NCI-H1048 (cell line): ENCODE data around the gene TRDN.
"Not testable (repeated sequence)": the region's sequence is repeated elsewhere in the genome, so short reads cannot be mapped to it uniquely, and the experiment has no call there.

Experiments
- DNase-seq: peaks from one replicate; lab custom pipeline; 2025; lab: John Stamatoyannopoulos, UW

The TRDN gene

DNA sequence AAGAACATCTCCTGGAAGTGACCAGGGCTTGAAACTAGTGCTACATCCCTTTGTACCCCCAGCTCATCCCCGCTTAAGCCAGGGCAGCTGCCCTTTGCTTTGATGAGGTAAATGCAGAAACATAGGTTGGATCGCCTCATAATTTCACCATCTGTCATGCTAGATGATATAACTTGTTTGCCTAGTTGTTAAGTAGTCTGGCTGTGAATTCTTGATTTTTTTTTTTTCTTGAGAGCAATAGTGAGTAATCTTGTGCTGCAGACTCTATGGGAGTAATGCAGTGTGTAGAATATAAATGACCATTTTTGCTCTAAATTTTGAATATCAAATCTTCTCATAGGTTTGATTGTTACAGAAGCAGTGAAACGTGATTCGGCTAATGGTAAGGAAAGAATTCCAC lies 4.1 kb downstream of the TRDN start:
- no peak for DNase-seq

- DNase-seq: no peak
Observed at GRCh38 chr6:123629258-123629941, 7.3 kb downstream of the TRDN start.

GRCh38 chr6:123625696-123626095 lies 11.1 kb downstream of the TRDN start:
- DNase-seq: no peak

DNA sequence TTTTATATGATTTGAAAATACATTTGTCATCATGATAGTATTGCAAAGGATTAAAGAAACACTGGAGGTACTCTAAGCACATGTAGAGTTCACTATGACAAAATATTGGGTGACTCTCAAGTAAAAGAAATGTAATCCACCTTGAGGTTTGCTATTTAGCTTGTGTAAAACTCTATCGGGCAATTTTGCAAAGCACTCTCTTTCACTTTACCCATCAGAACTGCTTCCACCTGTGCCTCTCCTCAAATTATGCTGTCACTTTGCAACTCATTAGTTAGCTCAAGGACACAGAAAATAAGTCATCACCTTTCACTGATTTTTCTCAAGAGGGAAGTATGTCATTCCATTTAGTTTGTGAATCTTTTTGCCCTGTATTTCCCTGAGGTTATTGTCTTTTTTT lies 14.0 kb downstream of the TRDN start:
- DNase-seq: no peak

DNA sequence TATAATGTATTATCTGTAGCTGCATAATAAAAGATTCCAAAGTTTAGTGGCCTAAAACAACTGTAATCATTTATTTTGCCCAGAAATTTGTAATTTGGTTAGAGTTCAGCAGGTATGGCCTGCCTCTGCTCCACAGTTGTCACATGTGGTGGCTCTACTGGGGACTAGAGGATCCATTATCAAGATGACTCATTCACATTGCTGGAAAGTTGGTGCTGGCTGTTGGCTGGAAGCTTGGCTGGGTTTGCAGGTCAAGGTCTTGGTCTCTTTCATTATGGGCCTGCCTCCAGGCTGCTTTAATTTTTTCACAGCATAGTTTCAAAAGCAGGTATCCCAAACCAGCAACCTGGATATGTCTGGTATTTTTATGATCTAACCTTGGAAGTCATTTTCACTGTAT lies 17.6 kb downstream of the TRDN start:
- no peak for DNase-seq

DNA sequence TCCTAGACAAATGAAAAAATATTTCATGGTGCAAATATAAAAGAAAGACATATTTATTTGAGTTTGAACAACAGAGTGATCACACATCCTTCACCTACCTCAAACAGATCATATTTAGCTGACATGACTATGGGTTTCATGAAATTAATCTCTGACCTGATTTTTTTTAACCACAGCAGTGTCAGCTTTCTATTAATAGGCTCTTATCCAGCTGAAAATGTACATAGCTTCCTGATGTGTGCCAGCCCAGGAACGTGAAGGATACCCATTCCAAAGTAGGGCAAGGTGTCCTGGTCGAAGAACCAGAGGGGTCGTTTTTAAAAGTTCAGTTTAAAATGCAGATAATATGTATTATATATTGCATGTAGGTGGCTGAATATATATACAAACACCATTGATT lies 19.8 kb downstream of the TRDN start:
- DNase-seq: no peak

DNA sequence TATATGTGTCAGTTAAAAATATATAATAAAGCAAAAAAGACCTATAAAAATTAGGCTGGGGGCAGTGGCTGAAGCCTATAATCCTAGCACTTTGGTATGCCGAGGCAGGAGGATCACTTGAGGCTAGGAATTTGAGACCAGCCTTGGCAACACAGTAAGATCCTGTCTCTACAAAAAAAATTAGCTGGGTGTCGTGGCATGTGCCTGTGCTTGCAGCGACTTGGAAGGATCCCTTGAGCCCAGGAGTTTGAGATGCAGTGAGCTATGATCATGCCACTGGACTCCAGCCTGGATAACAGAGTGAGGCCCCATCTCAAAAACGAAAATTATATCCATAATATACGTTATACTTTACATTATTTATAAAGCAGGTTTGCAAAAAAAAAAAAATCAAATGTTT lies 20.7 kb downstream of the TRDN start:
- no peak for DNase-seq

DNA sequence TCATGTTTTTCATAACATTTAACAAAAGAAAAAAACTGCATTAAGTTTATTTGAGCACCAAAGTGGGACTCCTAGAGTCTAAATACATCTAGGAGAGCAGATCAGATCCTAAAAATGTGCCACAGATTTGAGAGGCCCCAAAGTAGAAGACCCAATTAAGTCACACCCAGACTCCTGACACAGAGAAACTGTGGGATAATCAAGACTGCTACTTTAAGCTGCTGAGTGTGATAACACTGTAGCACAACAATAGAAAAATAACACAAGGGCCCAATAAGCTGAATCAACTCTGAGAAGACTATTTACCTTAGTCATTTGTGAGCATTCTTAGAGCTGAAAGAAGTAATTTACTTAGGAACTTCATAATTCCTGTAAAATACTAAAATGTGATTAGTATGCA lies 26.0 kb downstream of the TRDN start:
- DNase-seq: no peak

GRCh38 chr6:123604067-123604466 lies 32.7 kb downstream of the TRDN start:
- no peak for DNase-seq

DNA sequence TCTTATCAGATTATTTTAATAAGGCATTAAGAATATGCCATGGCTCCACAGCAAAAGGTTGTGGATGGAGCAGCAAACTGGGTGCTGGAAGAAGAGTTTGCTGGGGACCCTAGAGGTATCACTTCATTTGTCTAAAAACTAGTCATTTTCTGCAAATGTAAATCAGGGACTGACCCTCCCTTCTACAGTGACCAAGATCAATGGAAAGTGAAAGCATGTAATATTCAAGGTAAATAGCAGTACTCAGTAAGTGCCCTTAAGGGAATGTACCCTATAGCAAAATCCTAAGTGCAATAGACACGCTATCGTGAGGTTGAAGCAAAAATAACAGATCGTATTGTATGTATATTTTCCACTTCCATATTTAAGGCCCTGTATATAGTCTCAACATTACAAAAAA lies 38.7 kb downstream of the TRDN start:
- DNase-seq: no peak

DNA sequence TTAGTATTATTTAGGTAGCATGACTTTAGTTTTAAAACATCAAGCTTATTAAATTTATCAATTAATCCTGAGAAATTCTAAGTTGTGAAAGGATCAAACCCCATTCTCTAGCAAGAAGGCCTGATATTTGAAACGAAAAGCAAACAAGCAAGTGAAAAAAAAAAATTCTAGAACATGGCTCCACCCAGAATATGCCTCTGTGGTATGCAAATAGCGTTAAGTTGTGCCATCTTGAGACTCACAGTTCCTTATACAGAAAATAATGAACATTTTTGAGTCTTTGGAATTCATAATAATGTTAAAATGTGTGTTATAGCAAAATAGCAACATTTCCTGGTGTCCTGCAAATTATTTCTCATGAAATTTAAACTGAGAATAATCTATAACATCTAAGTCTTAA lies 42.0 kb downstream of the TRDN start:
- DNase-seq: no peak

DNA sequence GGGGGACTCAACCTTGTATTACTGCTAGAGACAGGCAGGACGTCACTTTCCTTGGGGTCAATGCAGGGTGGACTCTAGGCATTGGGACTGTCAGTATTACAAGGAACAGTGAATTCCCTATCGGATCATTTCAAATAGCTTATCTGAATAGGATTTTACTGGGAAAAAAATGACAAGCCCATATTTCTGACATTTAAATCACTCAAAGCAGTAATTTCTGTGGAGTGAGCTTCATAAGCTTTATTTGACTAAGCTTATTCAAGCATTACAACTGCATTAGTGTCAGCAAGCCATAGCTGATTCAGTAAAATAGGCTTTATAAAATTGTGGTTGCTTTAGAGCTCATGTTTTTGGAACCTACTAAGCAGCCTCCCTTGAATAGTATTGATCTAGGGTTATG lies 44.3 kb downstream of the TRDN start:
- DNase-seq: no peak

DNA sequence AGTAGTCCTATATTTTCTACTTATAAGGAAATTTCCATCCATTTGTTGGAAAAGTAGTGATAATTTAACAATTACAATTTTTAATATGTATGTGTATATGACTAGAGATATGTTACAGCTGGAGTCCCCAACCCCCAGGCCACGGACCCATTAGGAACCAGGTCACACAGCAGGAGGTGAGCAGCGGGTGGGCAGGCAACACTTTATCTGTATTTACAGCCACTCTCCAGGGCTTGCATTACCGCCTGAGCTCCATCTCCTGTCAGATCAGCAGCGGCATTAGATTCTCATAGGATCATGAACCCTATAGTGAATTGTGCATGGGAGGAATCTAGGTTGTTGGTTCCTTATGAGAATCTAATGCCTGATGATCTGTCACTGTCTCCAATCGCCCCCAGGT lies 46.8 kb downstream of the TRDN start:
- no peak for DNase-seq

DNA sequence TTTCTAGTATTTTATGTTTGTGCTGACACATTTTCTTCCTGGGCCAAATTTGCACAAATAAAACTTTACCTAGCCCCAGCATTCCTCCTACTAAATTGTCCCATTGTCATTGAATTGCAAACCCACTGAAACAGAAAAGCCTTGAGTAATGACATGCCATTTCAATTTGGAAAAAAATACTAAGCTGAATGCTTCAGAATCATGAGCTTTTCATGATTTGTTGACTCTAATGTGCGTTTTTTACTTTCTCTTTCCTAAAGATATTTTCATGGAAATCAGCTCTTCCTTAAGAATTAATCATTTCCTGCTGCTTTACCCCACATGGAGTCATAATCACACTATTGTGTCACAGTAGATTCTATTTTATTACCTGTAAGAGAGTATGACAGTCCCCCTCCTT lies 47.4 kb downstream of the TRDN start:
- no peak for DNase-seq

DNA sequence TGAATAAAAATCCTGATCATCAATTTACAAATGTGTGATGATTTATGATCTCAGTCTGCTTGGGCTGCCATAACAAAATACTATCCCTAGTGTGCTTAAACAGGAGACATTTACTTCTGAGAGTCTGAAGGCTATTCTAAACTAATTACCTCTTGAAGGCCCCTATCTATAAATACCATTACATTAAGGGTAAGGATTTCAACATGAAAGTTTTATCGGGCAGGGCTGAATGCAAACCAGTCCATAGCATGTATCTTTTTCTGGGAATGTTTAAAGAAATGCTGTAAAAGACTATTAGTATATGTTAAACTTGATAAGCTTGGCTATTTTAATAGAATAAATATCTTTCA lies 48.2 kb downstream of the TRDN start:
- no peak for DNase-seq

DNA sequence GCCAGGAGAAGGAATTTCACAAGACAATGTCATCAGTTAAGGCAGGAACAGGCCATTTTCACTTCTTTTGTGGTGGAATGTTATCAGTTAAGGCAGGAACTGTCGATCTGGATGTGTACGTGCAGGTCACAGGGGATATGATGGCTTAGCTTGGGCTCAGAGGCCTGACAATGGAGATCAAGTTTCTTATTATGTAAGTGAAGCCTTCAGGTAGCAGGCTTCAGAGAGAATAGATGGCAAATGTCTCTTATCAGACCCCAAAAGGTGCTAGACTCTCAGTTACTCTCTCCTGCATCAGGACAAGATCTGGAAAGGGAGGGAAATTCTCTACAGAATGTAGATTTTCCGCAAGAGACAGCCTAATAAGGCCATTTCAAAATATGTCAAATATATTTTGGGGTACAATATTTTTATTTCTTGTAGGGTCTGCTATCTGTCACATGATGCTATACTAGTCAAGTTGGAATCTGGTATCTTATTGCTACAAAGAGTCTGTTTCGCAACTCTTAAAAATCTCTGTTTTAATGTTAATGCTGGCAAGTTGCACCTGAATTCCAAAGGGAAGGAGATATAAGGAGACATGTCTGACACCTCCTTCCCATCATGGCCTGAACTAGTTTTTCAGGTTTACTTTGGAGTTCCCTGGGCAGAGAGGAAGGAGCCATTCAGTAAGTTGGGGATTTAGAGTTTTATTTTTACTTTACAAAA lies 48.8 kb downstream of the TRDN start:
- no peak for DNase-seq

- not testable (repeated sequence) for DNase-seq
Observed at GRCh38 chr6:123587407-123587806, 49.3 kb downstream of the TRDN start.

- no peak for DNase-seq
Observed at GRCh38 chr6:123580331-123580730, 56.4 kb downstream of the TRDN start.

- no peak for DNase-seq
Observed at GRCh38 chr6:123575188-123575587, 61.6 kb downstream of the TRDN start.

- DNase-seq: no peak
Observed at GRCh38 chr6:123570813-123571684, 65.7 kb downstream of the TRDN start.

- no peak for DNase-seq
Observed at GRCh38 chr6:123569575-123569974, 67.2 kb downstream of the TRDN start.

DNA sequence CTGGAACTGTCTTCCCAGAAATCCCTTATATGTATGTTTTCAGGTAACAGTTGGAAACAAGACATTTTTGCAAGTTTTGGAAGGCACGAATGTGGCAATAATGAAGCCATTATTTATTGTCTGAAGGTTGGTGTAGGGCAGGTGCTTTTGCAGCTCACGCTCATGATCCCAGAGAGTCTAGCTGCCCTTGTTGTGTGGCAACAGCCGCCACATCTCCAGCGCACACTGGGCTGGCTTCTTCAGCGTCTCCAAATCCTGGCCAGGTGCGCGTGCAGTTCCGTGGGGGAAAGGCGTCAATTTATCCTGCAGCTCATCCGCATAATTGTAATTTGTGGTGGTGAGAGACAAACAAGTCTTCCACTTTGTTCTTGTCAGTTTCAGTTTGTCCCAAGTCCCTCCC lies 71.2 kb downstream of the TRDN start:
- no peak for DNase-seq

DNA sequence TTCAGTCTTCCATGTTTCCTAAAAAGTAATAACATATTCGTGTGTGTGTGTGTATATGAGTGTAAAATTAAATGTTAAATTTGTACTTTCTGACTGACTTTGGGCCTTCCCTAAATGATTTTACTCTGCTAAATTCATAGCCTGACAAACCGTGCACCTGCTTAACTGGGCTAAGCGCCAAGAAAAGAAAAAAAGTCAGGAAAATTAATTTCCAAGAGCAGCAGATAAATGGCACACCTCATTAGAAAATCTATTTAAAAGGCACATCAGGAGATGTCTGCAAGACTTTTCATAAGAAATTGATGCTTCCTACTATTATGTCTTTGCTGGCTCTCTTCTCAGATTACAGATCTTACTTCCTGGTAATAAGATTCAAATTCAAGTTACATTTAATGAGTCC lies 72.4 kb downstream of the TRDN start:
- no peak for DNase-seq
